GM23248 (cell line): ENCODE data around the gene CENPC.

ENCODE experiments used
- EZH2 ChIP-seq: fragments of 200-600 bp; sonication (generic); IDR thresholded peaks from 2 replicates; pipeline ENCODE4 v1.6.1; 2018; ENCODE audit warnings: antibody characterized with exemption, mild to moderate bottlenecking; ENCODE audit not compliant: insufficient read depth, poor library complexity, severe bottlenecking
- EZH2phosphoT487 ChIP-seq: fragments of 200-600 bp; sonication (generic); IDR thresholded peaks from 2 replicates; pipeline ENCODE4 v1.6.1; 2018; ENCODE audit warnings: antibody characterized with exemption, moderate library complexity, mild to moderate bottlenecking, low read depth; ENCODE audit not compliant: insufficient read depth

DNA sequence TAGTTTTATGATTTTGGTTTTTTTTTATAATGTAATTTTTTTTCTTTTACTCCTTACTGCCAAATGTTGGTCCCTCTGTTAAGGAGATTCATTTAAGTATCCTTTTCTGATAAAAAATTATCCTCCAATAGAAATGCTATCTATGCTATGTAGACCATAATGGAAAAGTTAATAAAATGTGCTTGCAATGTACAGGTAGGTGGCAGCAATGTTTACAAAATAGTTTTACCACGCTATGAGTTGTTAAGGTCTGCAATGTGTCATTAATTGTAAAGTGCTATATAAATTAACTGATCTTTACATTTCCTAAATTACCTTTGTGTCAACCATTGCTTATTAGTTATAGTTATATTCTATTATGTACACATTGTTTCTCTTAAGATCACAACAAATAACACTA lies 3.8 kb upstream of the CENPC start:
- TF ChIP-seq EZH2, result no peak
- no peak for TF ChIP-seq EZH2phosphoT487
